AG10803 (cell line): ENCODE results near the gene CRACR2A.

Experiments used
- DNase-seq: peaks from one replicate; pipeline ENCODE4 v3.0.0; 2010; ENCODE audit warnings: low read depth
- H3K4me3 ChIP-seq: 2 replicates; pipeline ENCODE4 v1.5.1; 2011; ENCODE audit warnings: mild to moderate bottlenecking, low read length, control low read depth
- CTCF ChIP-seq: conservative IDR thresholded peaks from 2 replicates; pipeline ENCODE4 v1.5.1; 2011; ENCODE audit warnings: mild to moderate bottlenecking, low read length, control low read depth, inconsistent platforms

Gene CRACR2A

GRCh38 chr12:3662521-3662921 is 90.4 kb downstream of the CRACR2A start:
- no peak for TF ChIP-seq CTCF
- peak; percentile 18 for DNase-seq
- no peak overlapping the region for H3K4me3 ChIP-seq

- no peak for TF ChIP-seq CTCF
- H3K4me3 ChIP-seq, result no peak overlapping the region
- DNase-seq, result no peak
These were observed 91.9 kb downstream of the CRACR2A start for GRCh38 chr12:3661028-3661427.

- H3K4me3 ChIP-seq, result no peak overlapping the region
- TF ChIP-seq CTCF, result peak; percentile 42
- no peak for DNase-seq
These were observed 94.4 kb downstream of the CRACR2A start for GRCh38 chr12:3658327-3659163.

- TF ChIP-seq CTCF, result no peak
- DNase-seq, result no peak
- no peak overlapping the region for H3K4me3 ChIP-seq
These were observed 95.8 kb downstream of the CRACR2A start for GRCh38 chr12:3656946-3657622.

- TF ChIP-seq CTCF, result peak; percentile 52
- no peak for DNase-seq
- no peak overlapping the region for H3K4me3 ChIP-seq
These were observed 97.5 kb downstream of the CRACR2A start for GRCh38 chr12:3655328-3655900.

- no peak for TF ChIP-seq CTCF
- DNase-seq, result no peak
- no peak overlapping the region for H3K4me3 ChIP-seq
These were observed 101.1 kb downstream of the CRACR2A start for GRCh38 chr12:3651585-3652424.
